Hindlimb muscle (tissue), 1 donor: ENCODE measurements around the gene TEAD3. TPM values are rescaled to one million over a fixed set of nuclear protein-coding genes. Genes with fewer than 3 reads are reported as not detected.
"Not testable (repeated sequence)": the region's sequence is repeated elsewhere in the genome, so short reads cannot be mapped to it uniquely, and the experiment has no call there.

ENCODE experiments used
- DNase-seq: peaks from one replicate; pipeline ENCODE4 v3.0.0-alpha.2; 2013
- polyA plus RNA-seq: library from polyadenylated mRNA; unstranded; fragments of 120-200 nt; gene quantifications from one replicate; pipeline ENCODE4 v1.2.1, GENCODE V29; 2013; ENCODE audit not compliant: insufficient read length

Gene TEAD3
- polyA plus RNA-seq, result 74.7 TPM

DNA sequence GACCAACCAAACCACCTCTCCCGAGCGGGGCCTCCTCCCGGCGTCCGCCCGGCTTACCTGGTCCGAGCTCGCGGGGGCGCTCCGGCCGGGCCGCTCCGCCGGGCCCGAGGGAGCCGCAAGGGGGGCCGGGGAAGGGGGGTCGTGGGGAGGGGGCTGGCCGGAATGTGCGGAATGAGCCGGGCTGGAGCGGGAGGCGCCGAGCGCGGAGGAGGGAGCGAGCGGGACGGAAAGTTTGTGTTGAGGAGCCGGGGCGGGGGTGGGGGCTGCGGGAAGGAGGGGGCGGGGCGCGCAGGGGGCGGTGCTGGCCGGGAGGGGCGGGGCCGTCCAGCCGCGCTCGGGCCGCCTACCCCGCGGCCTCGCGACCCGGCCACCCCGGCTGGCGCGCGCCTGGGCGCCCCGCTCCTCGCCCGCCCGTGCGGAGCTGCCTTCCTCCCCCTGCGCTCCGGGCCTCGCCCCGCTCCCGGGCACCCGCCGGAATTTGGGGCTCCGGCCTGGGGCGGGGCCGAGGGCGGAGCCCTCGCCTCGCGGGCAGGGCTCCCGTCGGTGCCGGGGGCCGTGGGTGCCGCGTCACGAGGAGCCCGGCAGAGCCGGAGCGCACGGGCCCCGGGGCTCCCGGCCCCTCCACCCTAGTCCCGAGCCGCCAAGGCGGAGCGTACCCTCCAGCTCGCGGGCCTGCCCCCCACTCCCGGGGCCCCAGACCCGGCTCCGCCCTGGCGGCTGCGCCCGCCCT is at the start of gene TEAD3:
TSS of gene TEAD3 (minus strand) at position 239 of the 730 bp plus-strand sequence.
- DNase-seq, result peak; percentile 76

DNA sequence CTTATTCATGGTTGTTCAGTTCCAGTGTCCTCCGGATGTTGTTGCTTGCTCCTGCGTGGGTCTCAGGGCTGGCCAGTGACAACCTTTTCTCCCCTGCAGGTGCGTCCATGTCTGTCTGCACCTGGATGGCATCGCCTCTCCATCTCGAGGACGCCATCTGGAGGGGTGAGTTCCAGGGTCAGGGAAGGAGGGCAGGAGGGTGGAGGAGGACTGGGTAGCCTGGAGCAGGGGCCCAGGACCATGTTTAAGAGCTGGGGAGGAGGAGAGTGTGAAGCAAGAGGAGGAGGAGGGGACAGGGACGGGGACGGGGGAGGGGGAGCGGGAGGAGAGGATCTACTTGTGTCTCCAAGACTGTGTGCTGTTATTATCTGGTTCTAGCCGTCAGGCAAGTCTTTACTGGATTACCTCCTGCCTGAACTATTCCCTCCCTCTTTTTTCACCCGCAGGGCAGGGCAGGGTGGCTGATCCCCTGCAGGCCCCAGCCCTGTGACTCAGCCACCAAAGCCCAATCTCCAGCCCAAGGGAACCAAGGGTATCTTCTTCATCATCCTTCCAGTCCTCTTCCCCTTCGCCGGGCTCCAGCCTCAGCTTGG is 48.0 kb upstream of the TEAD3 start:
- no peak for DNase-seq

DNA sequence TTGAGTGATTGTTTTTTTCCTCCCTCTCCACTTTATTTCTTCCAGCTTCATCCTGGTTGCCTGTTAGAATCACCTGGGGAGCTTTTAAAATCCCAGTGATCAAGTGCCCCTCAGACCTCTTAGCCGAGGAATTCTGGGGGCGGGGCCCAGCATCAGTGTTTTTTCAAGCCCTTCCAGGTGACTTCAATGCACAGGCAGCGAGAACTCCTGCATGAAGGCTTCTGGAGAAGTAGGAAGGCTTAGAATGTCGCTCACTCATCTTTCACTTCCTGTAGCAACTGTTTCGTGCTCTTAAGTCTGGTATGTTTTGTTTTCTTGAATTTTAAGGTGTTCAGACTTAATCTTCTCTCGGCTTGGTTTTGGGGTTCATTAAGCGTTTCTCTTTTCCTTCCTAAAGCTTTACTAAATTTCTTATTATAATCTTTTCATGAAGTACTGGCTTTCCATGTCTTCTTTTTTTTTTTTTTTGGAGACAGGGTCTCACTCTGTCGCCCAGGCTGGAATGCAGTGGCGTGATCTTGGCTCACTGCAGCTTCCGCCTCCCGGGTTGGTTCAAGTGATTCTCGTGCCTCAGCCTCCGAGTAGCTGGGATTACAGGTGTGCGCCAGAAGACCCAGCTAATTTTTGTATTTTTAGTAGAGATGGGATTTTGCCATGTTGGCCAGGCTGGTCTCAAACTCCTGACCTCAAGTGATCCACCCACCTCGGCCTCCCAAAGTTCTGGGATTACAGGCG is 46.7 kb upstream of the TEAD3 start:
- DNase-seq, result no peak

DNA sequence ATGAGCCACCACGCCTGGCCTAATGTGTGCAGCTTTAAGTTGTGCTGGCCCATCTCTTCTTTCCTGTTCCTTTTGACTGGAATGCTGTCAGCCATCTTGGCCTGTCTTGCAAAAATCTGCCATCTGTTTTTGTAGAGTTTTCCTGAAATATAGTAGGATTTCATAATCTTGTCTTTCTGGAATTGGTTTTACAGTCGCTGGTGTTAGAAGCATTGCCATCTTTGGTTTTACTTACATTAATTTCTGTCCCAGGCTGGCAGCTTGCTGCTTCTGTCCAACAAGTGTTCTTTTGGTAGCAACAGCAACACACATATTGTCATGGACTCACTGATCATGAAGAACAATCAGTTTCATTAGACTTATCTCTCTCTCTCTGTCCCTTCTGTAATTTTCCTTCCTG is 45.0 kb upstream of the TEAD3 start:
- DNase-seq, result peak; percentile 39

DNA sequence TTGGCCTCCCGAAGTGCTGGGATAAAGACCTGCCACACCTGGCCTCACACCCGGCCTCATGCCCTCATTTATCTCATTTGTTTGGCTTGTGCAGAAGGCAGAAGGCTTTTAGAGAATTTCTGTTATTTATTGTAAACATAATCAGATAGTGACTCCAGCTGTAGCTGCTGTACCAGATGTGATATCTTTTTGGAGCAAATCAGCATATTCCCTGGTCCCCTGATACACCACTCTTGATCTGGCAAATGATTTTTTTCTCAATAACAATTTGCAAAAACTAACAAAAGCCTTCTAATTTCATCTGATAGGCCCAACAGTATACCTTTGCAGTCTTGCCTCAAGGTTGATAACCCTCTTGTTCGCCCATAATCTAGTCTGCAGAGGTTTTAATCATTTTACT is 42.3 kb upstream of the TEAD3 start:
- DNase-seq, result no peak

DNA sequence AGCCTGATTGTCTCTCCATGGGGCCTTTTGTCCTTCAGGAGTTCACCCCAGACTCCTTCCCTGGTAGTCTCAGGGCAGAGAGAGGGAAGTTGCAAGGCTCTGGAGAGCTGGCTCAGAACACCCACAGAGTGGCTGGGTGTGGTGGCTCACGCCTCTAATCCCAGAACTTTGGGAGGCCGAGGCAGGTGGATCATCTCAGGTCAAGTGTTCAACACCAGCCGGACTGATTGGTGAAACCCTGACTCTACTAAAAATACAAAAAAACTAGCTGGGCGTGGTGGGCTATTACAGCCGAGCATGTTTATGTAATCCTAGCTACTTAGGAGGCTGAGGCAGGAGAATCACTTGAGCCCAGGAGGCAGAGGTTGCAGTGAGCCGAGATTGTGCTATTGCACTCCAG is 39.0 kb upstream of the TEAD3 start:
- not testable (repeated sequence) for DNase-seq

DNA sequence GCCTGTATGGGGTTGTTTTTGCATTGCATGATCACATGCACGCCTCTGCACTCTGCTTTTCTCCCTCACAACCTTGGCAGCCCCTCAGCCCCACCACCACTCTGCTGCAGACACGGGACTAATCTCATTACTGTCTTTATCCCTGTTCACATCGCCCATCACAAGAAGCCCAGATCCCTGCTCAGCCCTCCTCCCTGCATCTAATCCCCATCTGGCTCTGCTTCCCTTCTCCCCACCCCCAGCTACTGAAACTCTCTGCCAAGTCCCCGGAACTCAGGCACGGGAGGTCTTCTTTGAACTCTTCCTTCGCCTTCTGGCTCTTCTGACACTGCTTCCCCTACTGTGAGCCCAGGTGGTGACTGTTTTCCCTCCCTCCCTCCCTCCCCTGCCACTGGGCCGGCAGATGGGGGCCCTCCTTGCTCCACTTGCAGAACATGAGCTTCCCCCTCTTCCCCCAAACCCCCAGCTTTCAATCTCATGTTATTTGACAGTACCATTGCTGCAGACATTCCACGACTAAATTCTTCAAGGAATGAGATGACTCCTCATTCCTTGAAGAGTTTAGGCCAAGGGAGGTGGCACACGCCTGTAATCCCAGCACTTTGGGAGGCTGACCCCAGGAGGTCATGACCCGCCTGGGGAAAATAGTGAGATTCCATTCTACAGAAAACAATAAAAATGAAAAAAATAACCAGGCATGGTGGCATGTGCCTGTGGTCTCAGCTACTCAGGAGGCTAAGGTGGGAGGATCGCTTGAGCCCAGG is 37.7 kb upstream of the TEAD3 start:
- DNase-seq, result peak; percentile 47

DNA sequence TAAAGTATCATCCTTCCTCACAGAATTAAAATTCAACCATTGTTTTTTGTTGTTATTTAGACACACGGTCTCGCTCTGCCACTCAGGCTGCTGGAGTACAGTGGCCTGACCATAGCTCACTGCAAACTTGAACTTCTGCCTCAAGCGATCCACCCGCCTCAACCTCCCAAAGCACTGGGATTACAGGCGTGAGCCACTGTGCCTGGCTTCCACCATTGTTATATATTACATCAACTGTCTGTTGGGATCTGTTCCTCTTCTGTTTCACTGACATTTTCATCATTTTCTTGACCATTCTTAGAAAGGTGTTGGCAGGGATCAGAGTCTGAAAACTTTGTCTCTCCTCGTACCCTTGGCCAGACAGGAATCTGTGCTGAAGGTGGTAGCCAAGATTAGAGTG is 37.1 kb upstream of the TEAD3 start:
- DNase-seq, result no peak

DNA sequence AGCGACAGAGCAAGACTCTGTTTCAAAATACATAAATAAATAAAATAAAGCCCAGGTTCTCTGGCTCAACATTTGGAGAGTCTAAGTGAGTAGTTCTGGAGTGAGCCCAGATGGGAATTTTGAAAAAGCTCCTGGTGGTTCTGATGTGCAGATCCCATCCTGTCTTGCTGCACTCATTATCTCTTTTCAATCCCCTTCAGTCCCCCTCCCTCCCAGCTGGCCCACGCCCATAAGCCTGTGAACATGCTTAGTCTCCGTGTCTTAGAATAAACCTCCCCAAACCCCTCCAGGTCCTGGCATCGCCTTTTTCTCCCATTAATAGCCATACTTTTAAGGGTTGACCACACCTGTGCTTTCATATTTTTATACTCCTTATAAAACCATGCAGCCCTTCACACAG is 35.2 kb upstream of the TEAD3 start:
- no peak for DNase-seq

DNA sequence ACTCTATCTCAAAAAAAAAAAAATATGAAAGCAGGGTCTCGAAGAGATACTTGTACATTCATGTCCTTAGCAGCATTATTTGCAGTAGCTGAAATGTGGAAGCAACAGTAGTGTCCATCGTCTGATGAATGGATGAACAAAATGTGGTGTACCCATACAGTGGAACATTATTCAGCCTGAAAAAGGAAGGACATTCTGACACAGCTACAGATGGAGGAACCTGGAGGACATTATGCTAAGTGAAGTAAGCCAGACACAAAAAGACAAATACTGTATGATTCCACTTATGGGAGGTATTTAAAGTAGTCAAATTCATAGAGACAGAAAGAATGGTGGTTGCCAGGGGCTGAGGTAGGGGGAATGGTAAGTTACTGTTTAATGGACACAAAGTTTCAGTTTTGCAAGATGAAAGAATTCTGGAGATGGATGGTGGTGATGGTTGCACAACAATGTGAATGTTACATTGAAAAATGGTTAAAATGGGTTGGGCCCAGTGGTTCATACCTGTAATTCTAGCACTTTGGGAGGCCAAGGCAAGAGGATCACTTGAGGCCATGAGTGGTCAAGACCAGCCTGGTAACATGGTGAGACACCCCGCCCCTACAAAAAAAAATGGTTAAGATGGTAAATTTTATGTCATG is 27.6 kb upstream of the TEAD3 start:
- no peak for DNase-seq

DNA sequence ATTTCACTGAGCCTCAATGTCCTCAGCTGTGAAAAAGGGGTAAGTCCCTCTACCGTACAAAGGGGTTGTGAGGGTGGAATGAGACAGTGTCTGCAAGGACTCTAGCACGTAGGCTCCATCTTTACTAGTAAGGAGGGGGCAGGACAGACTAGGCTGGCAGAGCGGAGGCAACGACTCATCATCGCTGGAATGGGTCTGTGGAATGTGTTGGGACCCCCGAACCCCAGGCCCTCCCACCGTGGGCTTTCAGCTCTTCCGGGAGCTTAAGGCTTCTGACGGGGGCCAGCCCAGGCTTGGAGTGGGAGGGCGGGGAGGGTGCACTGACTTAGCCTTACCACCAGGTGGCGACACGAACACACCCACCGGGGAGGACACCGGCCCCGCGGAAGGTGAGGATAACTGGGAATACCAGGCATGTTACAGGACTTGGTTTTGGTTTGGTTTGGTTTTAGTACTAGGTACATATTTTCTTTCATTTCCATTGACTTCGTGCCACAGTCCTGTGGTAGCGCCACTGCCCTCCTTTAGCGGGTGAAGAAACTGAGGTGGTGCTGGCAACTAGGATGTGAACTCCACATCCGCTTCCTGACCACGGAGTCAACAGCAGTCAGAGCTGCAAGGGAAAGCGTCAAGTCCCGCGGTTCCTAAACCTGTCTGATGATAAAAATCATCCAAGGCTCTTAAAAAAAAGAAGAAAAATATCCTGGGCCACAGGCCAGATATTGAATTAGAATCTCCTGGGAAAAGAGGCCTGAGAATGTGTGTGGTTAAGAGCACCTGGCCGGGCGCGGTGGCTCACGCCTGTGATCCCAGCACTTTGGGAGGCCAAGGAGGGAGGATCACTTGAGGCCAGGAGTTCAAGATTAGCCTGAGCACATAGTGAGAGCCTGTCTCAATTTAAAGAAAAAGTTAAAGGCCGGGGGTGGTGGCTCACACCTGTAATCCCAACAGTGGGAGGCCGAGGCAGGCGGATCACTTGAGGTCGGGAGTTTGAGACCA is 26.1 kb upstream of the TEAD3 start:
- DNase-seq, result peak; percentile 67

DNA sequence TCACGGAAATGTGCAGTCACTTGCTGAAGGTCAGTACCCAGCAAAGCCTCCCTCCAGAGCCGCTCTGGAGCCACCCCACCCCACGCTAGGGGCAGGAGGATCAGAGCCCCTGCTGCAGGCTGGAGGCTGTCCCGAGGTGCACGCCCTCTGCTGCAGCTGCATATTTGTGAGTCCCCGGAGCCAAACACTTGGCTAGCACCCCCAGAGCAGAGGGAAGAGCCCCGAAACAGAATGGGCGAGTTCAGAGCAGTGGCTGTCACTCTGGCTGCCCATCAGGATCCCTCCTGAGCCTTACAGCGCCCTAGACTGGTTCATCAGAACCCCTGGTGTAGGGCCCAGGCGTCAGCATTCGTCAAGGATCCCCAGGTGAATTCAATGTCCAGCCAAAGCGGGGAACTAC is 25.3 kb upstream of the TEAD3 start:
- DNase-seq, result no peak

DNA sequence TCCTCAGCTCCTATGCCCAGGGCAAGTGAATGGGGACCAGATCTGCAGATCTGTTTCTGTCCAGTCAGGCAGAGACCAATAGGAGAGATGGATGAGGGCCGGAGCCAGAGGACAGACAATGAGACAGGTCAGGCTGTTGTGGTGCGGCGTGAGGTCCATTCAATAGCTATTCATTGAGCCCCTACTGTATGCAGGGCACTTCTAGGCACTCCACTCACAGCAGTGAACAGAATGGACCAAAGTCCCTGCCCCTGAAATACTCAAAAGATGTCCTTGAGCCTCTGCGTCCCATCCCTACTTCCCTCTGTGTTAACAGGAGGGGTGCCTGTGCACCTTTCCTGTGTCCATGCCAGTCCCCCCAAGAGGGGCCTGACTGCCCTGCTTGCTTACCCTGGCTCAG is 24.4 kb upstream of the TEAD3 start:
- no peak for DNase-seq

DNA sequence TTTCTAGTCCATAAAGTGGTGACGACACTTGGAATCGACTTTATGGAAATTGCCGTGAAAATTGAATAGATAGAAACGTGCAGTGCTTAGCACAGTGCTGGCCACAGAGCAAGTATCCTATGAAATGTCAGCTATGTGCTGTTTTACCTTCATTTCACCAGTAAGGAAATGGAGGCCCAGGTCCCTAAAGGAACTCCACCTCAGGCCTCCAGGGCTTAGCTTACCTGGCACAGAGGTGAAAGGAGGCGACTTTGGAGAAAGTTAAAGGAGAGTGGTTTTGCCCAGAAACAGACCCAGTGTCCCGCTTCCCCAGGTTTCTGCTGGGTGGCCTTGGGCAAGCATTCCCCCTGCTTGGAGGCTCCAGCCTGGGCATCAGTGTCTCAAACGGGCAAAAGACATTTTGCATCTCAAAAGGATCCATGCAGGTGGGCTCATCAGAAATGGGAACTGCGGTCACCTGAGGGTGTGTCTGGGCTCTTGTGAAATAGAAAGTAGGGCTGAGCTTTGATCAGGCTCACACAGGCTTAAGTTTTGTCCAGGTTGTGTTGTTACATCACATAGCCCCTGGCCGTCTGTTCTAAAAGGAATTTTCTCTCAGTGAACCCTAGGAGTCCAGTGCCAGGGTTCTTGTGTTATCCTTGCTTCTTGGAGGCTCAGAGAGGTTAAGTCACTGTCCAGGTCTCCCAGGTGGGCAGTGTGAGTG is 22.6 kb upstream of the TEAD3 start:
- DNase-seq, result no peak

DNA sequence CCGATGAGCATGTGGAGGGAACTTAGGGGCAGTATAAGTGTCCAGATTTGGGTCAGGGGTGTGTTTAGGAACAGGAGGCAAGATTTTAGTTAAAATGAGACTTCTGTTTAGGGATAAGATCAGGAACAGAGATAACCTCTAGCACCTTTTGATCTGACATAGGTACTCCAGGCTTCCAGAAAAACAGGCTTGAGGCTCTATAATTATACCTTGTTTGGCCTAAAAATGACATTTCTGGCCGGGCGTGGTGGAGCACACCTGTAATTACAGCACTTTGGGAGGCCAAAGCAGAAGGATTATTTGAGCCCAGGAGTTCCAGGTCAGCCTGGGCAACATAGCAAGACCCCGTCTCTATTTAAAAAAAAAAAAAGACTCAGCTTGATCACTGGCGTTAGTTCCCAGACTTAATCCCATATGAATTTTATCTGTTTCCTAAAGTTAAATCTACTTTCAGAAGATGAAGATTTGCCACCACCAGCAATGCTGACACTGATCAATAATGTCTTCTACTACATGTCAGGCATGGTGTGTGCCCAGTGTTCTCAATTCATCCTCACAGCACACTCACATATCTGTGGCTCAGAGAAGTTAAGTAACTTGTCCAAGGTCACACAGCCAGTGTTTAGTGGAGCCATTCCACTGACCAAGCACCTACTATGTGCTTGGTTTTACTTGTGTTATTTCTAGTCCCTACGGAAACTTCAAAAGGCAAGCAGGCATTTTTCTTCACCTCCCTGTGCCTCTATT is 21.9 kb upstream of the TEAD3 start:
- no peak for DNase-seq

DNA sequence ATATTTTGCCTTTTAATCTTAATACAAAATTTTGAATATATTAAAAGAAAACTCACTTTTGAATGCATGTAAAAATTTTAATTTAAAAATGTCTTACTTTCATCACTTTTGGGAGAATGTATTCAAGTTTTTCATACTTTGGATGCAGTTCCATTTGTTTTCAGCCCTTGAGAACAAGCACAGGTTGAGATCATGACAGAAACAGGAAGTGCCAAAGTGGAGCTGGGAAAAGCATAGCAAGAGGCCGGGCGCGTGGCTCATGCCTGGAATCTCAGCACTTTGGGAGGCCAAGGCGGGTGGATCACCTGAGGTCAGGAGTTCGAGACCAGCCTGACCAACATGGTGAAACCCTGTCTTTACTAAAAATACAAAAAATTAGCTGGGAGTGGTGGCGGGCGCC is 21.1 kb upstream of the TEAD3 start:
- DNase-seq, result not testable (repeated sequence)

DNA sequence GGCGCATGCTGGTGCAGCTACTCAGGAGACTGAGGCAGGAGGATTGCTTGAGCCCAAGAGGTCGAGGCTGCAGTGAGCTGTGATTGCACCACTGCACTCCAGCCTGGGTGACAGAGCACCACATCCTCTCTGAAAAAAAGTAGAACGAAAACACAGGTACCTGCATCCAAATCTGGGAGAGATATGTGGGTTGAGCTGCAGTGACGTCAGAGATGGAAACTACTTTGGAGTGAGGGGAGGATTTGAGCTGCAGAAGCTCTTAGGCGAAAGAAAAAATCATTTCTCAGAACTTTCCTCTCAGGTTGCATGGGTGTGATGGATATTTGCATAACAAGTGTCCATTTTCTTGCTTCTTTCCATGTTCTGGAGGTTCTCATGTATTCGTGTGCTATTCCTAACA is 19.8 kb upstream of the TEAD3 start:
- DNase-seq, result no peak

DNA sequence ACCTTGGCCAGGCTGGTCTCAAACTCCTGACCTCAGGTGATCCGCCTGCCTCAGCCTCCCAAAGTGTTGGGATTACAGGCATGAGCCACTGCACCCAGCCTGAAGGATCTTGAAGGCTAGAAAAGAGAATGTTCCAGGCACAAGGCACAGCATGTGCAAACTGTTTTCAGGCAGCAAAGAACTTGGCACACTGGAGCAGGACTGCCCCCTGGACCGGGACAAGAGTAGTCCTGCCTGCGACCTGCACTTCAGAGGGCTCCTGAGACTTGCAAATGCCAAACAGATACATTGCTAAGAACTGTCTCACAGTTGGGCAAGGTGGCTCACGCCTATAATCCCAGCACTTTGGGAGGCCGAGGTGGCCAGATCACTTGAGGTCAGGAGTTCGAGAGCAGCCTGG is 19.1 kb upstream of the TEAD3 start:
- not testable (repeated sequence) for DNase-seq

DNA sequence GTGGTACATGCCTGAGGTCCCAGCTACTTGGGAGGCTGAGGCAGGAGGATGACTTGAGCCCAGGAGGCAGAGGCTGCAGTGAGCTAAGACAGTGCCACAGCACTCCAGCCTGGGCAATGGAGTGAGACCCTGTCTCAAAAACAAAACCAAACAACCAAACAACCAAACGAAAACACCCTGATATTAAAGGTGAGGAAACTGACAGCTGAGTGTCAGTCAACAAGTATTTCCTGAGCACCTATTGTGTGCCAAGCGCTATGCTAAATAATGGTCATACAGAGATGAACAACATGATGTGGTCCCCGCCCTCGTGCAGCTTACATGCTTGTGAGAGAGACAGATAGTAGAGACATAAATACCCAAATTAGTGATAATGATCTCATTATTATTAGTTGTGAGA is 17.7 kb upstream of the TEAD3 start:
- no peak for DNase-seq

DNA sequence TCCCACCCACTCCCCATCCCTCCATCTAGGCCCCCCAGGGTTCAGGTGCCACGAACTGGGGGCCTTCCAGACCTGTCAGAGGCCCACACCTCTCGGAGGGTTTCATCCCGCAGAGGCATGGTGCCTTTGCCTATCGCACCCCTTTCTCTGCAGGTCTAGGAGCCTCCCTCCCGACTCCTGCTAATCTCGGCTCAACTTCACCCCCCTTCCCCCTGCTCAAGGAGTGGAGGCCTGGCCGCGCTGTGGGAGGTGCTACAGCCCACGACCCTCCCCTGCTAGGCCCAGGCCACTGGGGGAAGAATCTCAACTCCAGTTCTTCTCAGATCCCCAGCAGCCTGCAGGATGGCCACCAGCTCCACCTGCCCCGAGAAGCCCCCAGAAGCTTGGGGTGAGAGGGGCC is 15.9 kb upstream of the TEAD3 start, which contains the start of gene TULP1:
TSS of gene TULP1 (minus strand) at position 157 of the 400 bp plus-strand sequence. CDS start at position 119, 38 bp downstream.
- no peak for DNase-seq
